Muscle of arm (tissue), 12 donors: ENCODE results near the gene PRMT1. TPM values are rescaled to one million over a fixed set of nuclear protein-coding genes. Genes with fewer than 3 reads are reported as not detected.

Experiments used
- DNase-seq: peaks from one replicate; pipeline ENCODE4 v3.0.0-alpha.2; 2013
- polyA plus RNA-seq, 12 donors: library from polyadenylated mRNA; unstranded; fragments of 120-200 nt; gene quantifications; one replicate each; pipeline ENCODE4 v1.2.1, GENCODE V29; 2013; ENCODE audit not compliant: insufficient read length in 12 of 12

Gene PRMT1
- polyA plus RNA-seq, 12 donors = 158 to 200 (median 173) TPM; not detected in 1

- no peak for DNase-seq
Measured at GRCh38 chr19:49686503-49687088, 9.5 kb downstream of the PRMT1 start.

DNA sequence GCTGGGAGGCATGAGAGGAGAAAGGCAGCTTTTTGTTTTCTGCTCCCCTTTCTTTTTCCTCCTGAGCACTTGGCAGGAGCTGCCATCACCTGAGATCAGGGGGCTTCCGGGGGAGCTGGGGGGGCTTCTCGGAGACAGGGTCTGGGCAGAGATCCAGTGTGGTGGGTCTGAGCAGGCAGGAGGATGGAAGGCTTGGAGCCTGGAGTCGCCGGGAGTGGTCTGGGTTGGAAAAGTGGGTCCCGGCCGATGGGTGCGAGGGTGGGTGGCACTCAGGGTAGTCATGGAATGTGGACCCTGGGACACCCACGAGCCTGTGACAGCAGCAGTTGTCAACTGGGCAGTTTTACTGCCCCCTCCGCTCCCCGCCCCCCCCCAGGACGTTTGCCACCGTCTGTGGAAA, 10.1 kb downstream of the PRMT1 start:
- no peak for DNase-seq

- DNase-seq = no peak
Measured at GRCh38 chr19:49687566-49688316, 10.7 kb downstream of the PRMT1 start.

DNA sequence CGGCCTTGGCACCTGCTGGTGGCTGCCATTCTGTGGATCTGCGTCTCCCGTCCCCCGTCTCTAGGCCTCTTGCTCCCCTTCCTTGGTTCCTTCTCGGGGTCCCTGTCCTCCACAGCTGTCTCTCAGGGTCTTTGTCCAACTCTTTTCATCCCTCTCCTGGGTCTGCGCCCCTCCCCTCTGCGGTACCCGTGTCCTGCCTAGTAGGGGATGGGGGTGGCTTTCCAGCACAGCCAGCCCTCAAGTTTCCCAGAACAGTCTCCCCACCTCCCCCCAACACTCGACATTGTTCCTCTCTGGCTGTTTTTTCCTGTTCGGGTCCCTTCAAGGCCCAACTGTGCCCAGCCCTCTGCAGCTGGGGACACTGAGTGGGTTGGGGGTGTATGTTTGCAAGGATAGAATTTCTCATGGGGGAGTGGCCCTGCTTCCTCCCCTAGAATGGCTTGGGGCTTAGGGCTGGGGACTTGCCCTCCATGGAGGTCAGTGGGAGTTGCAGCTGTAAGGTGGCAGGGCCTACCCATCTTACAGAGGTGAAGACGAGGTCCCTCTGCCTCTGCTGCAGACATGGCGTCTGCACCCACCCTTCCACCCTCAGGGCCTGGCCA, 11.6 kb downstream of the PRMT1 start:
- no peak for DNase-seq

DNA sequence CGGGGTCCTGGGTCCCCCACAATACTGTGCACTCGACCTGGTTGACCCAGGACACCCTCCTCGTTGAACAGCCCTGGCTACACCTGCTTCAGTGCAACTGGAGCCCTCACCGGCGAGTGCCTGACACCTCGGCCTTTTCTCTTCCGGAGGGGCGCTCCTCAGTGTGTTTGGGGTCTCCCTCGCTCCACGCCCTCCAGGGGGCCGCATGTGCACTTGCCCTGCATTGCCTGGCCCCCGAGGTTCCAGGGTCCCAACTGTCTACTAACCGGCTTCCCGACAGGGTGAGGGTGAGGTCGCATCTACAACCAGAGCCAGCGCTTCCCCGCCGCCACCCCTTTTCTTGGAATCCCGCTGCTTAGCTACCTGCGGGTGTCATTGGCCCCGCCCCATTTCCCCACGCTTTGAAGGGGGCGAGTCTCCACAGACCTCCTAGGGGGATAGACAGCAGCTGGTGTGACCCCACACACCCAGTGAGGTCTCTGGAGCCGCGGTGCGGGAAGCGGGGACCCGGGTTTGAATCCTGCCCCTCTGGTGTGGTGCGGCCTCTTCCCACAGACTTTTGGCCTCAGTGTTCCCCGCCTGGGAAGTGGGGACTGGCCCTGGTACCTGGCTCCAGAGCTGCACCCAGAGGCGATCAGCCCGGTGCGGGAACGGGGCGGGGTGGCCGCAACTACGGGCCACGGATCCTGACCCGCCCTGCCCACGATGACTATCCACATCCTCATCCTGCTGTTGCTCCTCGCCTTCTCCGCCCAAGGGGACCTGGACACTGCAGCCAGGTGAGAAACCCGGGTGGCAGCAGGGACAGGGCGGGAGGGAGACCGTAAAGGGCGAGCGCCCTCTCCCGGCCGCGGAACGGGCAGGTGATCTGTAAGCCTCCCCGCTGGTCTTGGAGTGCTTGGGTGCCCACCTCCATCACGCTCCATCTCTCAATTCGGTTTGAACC, 12.3 kb downstream of the PRMT1 start, which contains the start of gene ADM5:
Gene ADM5 (plus strand): TSS at position 462 of the 946 bp plus-strand sequence. CDS start 244 bp downstream, at position 706.
- DNase-seq = no peak

DNA sequence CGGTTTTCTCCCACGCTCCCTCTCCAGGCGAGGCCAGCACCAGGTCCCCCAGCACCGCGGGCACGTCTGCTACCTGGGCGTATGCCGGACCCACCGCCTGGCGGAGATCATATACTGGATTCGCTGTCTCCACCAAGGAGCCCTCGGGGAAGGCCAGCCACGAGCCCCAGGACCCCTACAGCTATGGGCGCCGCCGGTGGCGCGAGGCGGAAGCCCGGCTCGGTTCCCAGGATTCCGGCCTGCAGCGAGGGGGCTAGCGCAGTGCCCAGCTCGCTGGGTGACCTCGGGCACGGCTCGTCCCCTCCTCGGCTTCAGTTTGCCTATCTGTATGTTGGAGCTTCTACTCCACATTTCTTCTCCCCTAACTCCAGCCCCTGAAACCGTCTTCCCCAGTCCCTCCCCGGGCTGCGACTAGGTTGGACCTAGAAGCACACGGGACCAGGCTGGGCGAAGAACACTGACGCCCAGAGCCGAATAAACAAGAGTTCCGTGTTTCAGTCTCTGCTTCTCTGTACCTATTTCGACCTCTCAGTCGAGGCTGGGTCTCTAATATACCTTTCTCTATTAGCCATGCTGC, 13.1 kb downstream of the PRMT1 start:
- DNase-seq = no peak

DNA sequence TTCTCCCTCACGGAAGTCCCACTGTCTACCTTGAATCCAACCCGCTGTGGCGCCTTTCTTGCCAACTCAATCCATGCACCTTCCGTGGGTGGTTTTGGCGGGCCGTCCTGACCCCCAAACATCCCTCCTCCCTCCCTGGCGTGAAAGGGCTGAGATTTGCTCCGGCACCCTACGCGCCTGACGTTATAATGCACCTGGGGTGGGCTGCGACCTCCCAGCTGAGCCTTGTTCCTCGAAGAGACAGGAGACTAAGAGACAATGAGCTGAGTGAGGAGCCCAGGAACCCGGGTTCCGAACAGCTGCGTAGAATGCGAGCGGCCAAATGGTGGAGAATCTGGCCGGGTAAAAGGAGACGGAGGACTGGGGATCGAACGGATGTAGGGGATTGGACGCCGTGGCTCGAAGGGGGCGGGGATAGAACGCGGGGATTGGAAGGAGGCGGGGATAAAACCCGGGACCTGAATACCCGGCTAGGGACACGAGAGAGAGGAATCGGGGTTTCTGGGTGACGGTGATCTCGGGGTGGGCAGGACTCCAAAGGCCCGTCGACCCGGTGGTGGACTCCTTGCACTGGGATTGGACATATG, 13.7 kb downstream of the PRMT1 start, which contains the start of gene CPT1C:
Gene CPT1C (plus strand): TSS at position 461 of the 587 bp plus-strand sequence. CDS start 1,137 bp downstream, outside the sequence.
- peak; percentile 76 for DNase-seq

DNA sequence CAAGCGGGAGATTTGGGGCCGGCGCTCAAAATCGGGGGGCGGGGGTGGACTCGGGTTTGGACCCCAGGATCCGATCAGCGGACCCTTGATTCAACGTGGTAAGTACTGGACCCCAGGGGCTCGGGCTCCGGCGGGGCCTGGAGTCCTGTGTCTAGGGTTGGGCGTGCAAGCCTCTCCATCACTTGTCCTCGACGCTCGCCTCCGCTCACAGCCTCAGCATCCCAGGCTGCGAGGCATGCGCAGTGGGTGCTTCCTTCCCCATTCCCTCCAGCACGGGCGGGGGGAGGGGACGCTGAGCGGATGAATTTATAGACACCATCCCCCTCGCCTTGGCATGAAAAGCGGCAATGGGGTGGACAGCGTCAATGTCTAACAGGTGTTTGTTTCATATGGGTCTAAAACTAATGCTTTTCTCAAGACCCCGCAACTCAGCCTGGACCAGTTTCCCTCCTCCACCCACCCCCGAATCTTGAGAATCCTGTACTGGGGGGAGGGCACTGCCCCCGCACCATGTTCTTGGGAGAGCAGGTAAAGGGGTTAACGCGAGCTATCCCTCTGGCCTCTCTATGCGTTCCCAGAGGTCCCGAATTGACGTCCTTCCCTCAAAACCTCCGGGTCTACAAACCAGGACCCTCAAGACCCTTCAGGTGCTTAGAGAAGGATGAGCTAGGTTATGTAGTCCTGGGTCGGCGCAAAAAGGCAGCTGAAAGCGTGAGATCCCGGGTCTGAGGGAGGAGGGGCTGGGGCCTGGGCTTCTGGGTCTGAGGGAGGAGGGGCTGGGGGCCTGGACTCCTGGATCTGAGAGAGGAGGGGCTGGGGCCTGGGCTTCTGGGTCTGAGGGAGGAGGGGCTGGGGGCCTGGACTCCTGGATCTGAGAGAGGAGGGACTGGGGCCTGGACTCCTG, 14.4 kb downstream of the PRMT1 start:
- peak; percentile 77 for DNase-seq

- no peak for DNase-seq
Measured at GRCh38 chr19:49692147-49692506, 15.1 kb downstream of the PRMT1 start.

DNA sequence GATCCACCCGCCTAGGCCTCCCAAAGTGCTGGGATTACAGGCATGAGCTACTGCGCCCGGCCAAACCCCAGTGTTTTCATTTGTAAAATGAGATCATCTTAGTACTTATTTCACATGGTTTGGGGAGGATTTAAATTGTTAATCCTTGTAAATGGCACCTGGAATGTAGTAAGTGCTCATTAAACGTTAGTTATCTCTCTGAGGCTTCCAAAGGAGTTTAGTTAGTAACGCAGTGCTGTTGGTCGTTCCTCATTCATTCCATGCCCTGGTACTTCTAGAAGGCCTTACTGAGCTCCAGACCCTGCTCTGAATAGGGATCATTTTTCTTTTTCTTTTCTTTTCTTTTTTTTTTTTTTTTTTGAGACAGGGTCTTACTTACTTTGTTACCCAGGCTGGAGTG, 19.0 kb downstream of the PRMT1 start:
- no peak for DNase-seq

DNA sequence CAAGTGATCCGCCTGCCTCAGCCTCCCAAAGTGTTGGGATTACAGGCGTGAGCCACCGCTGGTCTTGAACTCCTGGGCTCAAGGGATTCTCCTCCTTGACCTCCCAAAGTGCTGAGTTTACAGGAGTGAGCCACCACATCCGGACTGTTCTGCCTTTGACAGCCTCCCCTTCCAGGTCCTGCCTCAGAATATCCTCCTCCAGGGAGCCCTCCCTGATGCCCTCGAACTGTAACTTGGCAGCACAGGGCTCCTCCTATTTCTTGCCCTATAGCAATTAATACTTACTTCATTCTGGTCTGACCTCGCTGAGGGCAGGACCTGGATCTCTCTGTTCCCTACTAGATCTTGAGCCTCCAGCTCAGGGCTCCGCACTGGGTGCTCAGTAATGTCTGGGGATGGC, 19.8 kb downstream of the PRMT1 start:
- DNase-seq = no peak

GRCh38 chr19:49699364-49699763, 22.3 kb downstream of the PRMT1 start:
- no peak for DNase-seq

DNA sequence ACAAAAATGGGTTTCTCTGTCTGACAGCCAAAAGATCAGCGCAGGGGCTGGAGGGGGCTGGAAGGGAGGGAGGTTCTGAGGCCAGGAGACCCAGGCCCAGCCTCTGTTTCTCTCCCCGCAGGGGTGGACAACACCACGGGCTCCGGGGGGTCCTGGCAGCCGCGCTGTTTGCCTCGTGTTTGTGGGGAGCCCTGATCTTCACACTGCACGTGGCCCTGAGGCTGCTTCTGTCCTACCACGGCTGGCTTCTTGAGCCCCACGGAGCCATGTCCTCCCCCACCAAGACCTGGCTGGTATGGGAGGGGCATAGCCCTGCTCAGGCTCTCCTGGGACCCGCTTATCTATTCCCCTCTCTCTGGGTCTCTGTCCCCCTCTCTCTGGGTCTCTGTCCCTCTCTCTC, 23.5 kb downstream of the PRMT1 start:
- no peak for DNase-seq

DNA sequence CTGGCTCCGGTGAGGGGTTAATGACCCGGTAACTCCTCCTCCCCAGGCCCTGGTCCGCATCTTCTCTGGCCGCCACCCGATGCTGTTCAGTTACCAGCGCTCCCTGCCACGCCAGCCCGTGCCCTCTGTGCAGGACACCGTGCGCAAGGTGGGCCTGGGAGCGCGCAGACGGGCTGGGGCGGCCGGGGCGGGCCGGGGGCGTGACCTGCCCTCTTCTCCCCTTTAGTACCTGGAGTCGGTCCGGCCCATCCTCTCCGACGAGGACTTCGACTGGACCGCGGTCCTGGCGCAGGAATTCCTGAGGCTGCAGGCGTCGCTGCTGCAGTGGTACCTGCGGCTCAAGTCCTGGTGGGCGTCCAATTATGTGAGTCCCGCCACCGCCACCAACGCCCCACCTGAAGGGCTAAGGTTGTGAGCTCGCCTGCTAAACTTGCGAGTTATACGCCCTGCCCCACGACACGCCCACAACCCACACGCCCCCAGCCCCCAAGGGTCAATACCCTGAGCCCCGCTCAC, 24.3 kb downstream of the PRMT1 start:
- no peak for DNase-seq

DNA sequence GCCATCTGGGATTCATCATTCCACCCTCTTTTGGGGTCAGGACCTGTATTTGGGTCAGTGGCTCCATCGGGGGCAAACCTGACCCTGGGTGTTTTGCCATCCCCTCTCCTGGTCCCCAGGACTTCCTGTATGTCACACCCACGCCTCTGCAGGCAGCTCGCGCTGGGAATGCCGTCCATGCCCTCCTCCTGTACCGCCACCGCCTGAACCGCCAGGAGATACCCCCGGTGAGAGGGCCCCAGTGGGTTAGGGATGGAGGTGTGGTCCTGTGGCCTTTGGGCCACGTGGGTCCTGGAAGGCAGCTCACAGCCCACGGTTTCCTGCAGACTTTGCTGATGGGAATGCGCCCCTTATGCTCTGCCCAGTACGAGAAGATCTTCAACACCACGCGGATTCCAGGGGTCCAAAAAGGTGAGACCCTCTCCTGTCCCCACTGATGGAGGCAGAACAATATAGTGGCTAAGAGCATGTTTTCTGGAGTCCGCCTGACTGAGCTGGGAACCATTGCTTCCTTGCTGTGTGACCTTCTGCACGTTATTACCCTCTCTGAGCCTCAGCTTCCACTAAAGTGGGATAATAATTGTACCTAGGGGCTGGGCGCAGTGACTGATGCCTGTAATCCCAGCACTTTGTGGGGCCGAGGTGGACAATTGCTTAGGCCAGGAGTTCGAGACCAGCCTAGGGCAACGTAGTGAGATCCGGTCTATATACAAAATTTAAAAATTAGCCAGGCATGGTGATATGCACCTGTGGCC, 28.0 kb downstream of the PRMT1 start:
- no peak for DNase-seq

DNA sequence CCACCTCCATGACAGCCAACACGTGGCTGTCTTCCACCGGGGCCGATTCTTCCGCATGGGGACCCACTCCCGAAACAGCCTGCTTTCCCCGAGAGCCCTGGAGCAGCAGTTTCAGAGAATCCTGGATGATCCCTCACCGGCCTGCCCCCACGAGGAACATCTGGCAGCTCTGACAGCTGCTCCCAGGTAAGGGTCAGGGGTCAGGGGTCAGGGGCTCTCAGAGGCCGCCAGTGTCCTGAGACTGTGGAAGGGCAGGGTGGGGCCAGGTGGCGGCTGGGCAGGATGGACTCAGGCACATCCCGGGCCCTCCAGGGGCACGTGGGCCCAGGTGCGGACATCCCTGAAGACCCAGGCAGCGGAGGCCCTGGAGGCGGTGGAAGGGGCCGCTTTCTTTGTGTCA, 28.8 kb downstream of the PRMT1 start:
- DNase-seq = no peak

DNA sequence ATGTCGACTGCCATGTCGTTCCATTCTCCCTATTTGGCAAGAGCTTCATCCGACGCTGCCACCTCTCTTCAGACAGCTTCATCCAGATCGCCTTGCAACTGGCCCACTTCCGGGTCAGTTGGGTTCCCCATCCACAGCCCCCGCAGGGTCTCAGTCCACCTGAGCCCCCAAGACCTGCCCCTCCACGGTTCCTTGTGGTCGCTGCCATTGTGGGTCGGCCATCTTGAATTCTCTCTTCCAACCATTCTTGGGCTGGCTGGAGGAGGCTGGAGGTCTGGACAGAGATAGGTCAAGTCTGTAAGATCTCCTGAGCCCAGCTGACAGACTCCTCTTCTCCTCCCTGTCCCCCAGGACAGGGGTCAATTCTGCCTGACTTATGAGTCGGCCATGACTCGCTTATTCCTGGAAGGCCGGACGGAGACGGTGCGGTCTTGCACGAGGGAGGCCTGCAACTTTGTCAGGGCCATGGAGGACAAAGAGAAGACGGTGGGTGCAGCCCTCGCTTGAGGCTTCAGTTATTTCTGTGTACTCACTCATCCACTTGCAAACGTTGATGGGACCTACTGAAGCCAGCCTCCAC, 33.4 kb downstream of the PRMT1 start:
- DNase-seq = no peak

DNA sequence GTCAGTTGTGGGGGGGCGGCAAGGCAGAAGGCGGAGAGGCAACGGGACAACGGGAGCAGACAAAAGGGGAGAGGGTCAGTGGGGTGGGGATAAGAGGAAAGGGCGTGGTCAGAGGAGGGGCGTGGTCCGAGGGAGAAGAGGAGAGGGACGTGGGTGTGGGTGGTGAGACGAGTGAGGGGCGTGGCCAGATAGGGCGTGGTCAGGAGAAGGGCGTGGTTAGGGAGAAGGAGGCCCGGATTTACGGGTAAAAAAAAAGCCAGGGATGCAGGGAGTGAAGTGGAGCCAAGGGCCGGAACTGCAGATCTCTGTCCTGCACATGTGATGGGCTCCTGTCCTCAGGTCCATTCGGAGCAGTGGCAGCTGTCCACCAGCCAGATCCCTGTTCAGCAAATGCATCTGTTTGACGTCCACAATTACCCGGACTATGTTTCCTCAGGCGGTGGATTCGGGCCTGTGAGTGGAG, 35.4 kb downstream of the PRMT1 start:
- DNase-seq = no peak
